NCI-H2171 treated with DMSO at 0.1 percent for 48 hours (cell line): Measurements from ENCODE around the gene SPAG17.

Source experiments
- DNase-seq: peaks from one replicate; lab custom pipeline; 2025; lab: John Stamatoyannopoulos, UW

Gene SPAG17

DNA sequence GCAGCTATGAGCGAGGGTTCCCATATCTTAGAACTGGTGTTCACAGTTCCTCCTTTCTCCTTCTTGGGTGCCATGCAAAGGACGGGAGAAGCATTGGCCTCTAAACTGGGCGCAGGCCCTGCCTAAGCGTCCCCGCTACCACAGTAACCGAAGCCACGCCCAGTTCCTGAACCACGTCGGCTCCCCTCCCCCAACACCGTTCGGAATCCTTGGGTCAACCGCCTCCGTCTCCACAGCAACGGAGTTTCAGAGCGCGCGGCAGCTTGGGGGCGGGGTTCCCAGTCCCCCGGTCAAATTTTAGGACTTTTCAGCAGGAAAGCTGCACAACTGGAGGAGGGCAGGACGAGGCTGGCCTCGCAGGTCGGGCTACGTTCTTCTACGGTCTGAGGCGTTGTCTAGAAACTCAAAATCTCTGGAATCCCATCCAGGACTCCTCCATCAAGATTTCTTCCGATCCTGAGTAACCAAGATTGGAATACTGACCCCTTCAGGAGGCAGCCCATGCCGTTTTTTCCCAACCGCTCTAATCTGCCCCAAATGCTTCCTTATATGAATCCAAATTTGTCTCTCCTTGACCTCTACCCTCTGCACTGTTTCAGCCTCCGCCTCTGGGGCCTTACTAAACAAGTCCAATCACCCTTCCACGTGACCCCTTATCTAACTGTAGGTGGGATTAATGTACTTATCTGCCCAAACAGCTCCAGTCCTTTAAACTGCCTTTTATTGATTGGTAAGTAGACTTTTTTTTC lies at the start of gene SPAG17:
Gene SPAG17 (minus strand): TSS at position 145 of the 749 bp plus-strand sequence. CDS start 71 bp downstream, at position 74.
- DNase-seq = no peak

- no peak for DNase-seq
Measured at GRCh38 chr1:118225471-118225870, 40.4 kb upstream of the SPAG17 start.

GRCh38 chr1:118223426-118223825 lies 38.4 kb upstream of the SPAG17 start:
- no peak for DNase-seq

GRCh38 chr1:118219438-118219837 lies 34.4 kb upstream of the SPAG17 start:
- no peak for DNase-seq

GRCh38 chr1:118217141-118217838 lies 32.3 kb upstream of the SPAG17 start:
- no peak for DNase-seq

DNA sequence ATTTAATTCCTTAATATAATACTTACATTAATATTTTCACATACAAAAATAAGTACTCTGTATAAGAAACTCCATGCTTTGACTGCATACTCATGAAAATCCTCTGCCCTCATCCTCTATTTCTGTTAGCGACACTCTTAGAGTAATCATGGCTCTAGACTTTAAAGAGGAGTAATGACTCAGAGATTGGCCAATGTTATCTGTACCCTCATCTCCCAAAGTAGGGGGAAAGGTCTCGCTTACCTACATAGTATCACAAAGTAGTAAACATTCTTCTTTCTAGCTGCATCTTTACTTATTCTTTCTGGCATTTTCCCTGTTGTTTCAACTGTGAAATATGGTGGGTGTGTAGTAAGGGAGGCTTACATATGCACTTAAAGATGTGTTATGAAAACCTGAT lies 29.8 kb upstream of the SPAG17 start:
- no peak for DNase-seq

DNA sequence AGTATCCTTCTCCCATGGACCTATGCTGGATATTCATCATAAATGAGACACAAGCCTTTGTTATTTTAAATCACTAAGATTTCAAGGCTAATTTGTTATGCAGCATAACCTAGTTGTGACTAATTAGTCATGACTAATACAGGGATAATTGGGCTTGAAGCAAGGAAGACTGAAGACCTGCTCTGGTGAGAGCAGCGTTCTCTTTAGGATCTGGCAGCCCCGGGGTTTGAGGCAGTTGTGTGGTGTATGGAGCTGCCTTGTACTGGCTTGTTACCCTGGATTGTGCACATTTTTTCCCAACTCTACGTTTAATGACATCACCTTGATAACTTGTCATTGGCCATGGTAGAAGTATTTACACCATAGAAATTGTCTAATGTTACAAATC lies 25.7 kb upstream of the SPAG17 start:
- DNase-seq = no peak

DNA sequence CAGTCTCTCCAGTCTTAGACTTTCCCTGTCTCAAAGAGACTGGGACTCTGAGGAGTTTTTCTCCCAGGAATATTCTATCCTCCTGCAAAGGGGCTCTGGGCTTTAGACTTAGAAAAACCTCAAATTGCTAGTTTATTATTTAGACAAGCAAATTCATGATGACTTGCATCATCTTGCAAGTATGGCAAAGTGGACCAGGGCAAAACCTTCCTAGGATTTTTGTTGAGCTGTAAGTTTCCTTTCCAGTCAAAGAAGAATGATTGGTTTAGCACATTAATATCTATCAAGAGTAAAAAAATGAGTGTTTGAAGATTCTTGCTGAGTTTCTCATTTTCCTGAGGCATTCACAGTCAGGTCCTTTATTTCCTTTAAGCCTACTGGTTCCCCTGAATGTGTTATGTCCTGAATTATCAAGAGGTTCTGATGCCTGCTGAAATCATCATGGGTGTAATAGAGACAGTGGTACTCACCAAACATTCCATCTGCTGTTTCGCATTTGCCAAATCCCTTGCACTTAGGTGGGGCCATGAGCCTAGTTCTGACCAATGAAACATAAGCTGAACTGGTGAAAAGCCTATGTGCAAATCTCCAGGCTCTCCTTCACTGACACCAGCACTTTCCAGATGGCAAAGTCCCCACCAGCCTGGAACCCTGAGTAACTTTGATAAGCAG lies 25.2 kb upstream of the SPAG17 start:
- no peak for DNase-seq

GRCh38 chr1:118209648-118210047 lies 24.6 kb upstream of the SPAG17 start:
- peak; percentile 10 for DNase-seq

GRCh38 chr1:118206966-118207365 lies 21.9 kb upstream of the SPAG17 start:
- DNase-seq = no peak

DNA sequence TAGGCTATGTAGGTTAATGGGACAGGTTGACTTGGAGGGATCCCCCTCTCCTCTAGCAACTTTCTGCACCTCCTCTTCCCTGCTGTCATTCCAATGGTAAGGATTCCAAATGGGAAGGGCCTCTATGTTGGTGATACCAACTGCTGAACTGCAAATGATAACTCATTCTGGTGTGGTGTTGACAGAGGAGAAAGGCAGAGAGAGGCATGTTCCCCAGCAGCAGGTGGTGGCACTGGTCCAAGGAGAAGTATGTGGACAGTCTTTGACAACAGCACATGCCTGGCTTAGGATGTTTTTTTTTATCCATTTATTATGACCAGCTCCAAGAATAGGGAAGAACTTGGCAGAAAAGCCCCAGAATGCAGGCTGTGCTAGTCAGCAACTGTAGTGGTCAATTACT lies 19.6 kb upstream of the SPAG17 start:
- DNase-seq = no peak

DNA sequence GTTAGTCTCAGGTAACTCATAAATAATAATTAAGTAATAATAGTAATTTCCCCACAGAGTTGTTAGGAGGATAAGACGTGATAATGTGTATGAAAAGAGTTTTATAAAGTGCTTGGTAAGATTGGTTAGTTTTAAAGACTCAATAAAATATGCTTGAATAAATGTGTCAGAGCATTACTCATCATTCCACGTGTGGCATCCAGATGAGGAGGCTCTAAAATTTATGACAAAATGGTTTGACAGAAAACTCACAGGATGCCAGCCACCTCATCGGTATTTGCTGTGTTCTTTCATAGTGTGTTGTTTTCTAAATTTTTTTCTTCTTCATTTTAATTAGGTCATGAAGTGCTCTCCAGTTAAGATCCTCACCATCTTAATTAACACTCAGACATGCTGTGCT lies 19.1 kb upstream of the SPAG17 start:
- DNase-seq = no peak

DNA sequence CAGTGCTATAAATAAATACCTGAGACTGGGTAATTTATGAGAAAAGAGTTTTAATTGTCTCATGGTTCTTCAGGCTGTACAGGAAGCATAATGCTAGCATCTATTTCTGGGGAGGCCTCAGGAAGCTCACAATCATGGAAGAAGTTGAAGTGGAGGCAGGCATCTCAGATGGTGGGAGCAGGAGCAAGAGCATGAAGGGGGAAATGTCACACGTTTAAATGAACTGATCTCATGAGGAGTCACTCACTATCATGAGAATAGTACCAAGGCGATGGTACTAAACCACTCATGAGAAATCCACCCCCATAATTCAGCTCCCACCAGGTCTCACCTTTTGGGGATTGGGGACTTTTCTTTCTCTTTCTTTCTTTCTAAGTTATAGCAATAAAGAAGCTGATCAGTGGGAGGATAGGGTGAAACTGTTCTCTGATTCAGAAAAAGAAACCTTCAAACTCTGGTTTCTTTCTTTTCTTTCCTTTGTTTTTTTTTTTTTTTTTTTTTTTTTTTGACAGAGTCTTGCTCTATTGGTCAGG lies 17.1 kb upstream of the SPAG17 start:
- no peak for DNase-seq

DNA sequence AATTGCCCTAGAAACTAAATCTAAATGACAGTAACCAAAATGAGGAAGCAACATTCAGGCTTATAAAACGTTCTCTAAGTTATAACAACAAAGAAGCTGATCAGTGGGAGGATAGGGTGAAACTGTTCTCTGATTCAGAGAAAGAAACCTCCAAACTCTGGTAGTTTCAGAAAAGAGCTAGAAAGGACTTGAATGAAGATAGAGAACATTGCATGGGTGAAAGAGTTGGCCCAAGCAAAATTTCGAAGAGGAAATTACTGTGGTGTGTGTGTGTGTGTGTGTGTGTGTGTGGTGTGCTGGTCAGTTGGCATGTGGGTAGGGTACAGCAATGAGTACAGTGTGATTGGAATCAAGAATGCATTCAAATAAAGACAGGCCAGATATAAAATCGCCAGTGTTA lies 16.5 kb upstream of the SPAG17 start:
- DNase-seq = no peak

GRCh38 chr1:118200836-118201235 lies 15.8 kb upstream of the SPAG17 start:
- DNase-seq = no peak

DNA sequence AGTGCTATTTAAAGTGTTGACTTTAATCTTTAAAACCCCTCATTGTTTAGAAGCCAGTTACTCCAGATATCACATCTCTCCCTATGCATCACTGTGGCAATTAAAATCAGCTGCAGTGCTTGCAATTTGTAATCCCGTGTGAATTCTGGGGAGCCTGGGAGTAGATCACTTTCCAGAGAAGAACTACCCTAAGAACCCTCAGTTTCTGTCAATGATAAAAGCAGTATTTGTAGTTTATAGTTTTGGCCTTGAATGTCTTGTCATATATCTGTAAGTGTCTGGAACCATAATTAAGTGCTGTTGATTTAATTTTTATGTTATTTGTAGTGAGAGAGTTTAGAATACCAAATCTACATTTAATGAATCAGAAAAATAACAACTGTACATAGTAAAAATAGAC lies 5.5 kb upstream of the SPAG17 start:
- no peak for DNase-seq

GRCh38 chr1:118189564-118189963 lies 4.5 kb upstream of the SPAG17 start:
- no peak for DNase-seq

DNA sequence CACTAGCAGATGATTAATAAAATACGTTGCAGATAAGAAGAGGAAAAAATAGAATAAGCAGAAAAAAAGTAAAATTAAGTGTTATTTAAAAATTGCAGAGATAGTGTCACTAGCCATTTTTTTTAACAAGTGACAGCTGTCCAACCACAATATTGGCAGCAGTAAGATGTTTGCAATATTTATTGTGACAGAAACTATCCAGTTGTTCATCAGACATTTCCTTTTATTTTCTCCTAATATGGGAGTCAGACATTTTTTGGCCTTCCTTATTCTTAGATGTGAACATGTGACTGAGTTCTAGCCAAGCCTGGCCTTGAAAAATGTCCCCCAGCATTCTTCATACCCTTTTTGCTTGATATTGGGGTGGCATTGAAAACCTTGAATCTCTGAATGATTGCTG lies 3.4 kb upstream of the SPAG17 start:
- no peak for DNase-seq

DNA sequence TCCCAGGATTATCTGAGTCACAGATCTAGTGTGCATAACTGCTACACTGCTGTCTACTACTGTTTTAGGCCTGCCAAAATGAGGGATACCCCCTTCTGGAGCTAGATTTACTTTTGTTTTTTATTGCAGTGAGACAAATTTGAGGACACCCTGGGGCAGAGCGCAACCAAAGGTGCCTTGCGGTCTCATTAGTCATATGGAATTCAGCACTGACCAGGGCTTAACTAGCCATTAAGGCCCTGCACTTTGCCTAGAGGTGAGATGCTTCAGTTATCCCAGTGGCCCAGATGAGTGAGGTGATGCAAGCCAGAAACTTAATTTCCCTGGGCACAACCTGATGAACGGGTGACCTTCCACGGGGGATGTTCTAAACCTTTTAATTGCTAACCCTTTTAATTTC lies 998 bp upstream of the SPAG17 start:
- DNase-seq = no peak

GRCh38 chr1:118184739-118185083 lies 317 bp downstream of the SPAG17 start:
- no peak for DNase-seq

DNA sequence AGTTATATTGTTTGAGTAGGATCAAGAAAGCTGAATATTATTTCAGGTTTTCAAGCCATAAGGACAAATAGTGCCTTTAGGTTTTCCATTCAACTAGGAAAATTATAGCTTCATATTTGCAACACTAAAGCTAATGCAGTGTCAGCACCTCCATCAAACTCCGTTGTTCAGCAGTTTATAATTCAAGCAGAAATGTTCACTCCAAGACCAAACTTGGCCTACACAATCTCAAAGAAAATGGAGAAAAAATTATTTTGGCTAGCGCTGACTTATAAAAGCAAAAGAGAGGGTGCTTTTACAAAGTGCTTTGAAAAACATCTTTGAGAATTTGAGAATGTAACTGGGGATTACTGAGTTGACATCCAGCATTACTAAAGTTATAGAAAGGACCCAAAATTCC lies 1.4 kb downstream of the SPAG17 start:
- DNase-seq = no peak

DNA sequence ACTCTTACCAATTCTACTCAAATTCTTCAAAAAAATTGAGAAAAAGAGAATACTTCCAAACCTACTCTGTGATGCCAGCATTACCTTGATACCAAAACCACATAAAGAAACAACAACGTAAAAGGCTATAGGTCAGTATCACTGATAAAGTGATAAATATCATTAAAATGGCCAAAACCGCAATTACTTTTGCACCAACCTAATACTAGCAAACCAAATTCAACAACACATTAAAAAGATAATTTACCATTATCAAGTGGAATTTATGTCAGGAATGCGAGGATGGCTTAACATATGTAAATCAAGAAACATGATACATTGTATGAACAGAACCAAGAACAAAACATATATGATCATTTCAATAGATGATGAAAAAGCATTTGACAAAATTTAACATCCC lies 7.0 kb downstream of the SPAG17 start:
- no peak for DNase-seq

DNA sequence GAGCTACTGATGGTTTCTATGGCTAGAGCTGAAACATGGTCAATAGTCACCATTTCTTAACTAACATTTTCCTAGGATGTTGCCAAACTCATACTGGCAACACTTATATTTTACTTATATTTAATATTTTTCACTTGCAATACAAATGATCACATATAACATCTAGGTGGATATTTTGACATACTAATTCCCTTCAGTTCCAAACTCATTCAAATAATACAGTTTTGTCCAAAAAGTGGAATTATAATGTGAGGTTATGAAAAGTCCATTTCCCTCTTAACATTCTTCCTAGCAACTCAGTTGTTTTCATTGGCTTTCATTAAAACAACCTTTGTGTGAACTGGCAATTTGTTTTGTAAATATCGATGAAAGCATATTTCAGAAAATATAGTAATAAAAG lies 16.0 kb downstream of the SPAG17 start:
- no peak for DNase-seq
